ENCODE data around the gene MASP2. TPM values are rescaled to one million over a fixed set of nuclear protein-coding genes. Genes with fewer than 3 reads are reported as not detected.
"Not testable (repeated sequence)": the region's sequence is repeated elsewhere in the genome, so short reads cannot be mapped to it uniquely, and the experiment has no call there.

Gene MASP2
- total RNA-seq, 4 donors from 2014 or later = not detected

- intact Hi-C loops (cut with DNase I) = no loop called here
- H3K27me3 ChIP-seq = no peaks in the 10 kb centered on the region
- 80% methylated on average over 18 of the region's 19 CpGs for WGBS
- no peak overlapping the region for H3K27ac ChIP-seq (replicated peaks in 1 of 4)
- DNase-seq (ENCODE audit: extremely low spot score) = no peak
- H3K9me3 ChIP-seq = no peaks in the 10 kb centered on the region
- no peak for TF ChIP-seq POLR2AphosphoS5 (IDR thresholded peaks at IDR 0.05)
- TF ChIP-seq POLR2A (IDR thresholded peaks at IDR 0.05; ENCODE audit: low read depth) = no peak
- TF ChIP-seq CTCF (IDR thresholded peaks at IDR 0.05) = no peak
- TF ChIP-seq EP300 (IDR thresholded peaks at IDR 0.05) = no peak
- H3K36me3 ChIP-seq = no peaks in the 10 kb centered on the region
- H3K4me3 ChIP-seq = no peak overlapping the region
- H3K4me1 ChIP-seq = peaks cover under 1 to 4% (median 2%) of the 10 kb centered on the region in 4 donors
Measured at GRCh38 chr1:11042995-11043874, 3.8 kb downstream of the MASP2 start.

GRCh38 chr1:11042065-11042464 is 5.0 kb downstream of the MASP2 start:
- Histone ChIP-seq H3K9me3 (no peaks in the 10 kb centered on the region), H3K27ac (replicated peaks in 1 of 4) (no peak overlapping the region), H3K27me3 (no peaks in the 10 kb centered on the region), H3K36me3 (no peaks in the 10 kb centered on the region), H3K4me3 (no peak overlapping the region), H3K4me1 (peaks cover 6 to 12% (median 8%) of the 10 kb centered on the region in 4 donors)
- intact Hi-C loops (cut with DNase I) = no loop called here
- TF ChIP-seq EP300 (IDR thresholded peaks at IDR 0.05) (no peak), POLR2AphosphoS5 (IDR thresholded peaks at IDR 0.05) (no peak)
- 84% methylated on average over 3 of the region's 3 CpGs for WGBS
- no peak for DNase-seq (ENCODE audit: extremely low spot score)

- Histone ChIP-seq H3K27ac (replicated peaks in 1 of 4) (no peak overlapping the region), H3K36me3 (no peaks in the 10 kb centered on the region), H3K4me3 (no peak overlapping the region), H3K9me3 (no peaks in the 10 kb centered on the region), H3K4me1 (peaks cover 6 to 12% (median 8%) of the 10 kb centered on the region in 4 donors), H3K27me3 (no peaks in the 10 kb centered on the region)
- TF ChIP-seq CTCF (IDR thresholded peaks at IDR 0.05) (no peak), POLR2A (IDR thresholded peaks at IDR 0.05; ENCODE audit: low read depth) (no peak), POLR2AphosphoS5 (IDR thresholded peaks at IDR 0.05) (no peak), EP300 (IDR thresholded peaks at IDR 0.05) (no peak)
- no peak for DNase-seq (ENCODE audit: extremely low spot score)
- intact Hi-C loops (cut with DNase I) = no loop called here
Measured at GRCh38 chr1:11041048-11041447, 6.0 kb downstream of the MASP2 start.

GRCh38 chr1:11040105-11040429 is 7.0 kb downstream of the MASP2 start:
- H3K9me3 ChIP-seq; DNase-seq (ENCODE audit: extremely low spot score); intact Hi-C loops (cut with DNase I); H3K36me3 ChIP-seq; H3K4me3 ChIP-seq; H3K27me3 ChIP-seq; H3K27ac ChIP-seq (replicated peaks in 1 of 4): not testable (repeated sequence)
- H3K4me1 ChIP-seq = peaks cover 6 to 12% (median 8%) of the 10 kb centered on the region in 4 donors
- 90% methylated on average over 7 of the region's 7 CpGs for WGBS

- H3K9me3 ChIP-seq = no peaks in the 10 kb centered on the region
- DNase-seq (ENCODE audit: extremely low spot score) = no peak
- TF ChIP-seq POLR2AphosphoS5 (IDR thresholded peaks at IDR 0.05) = no peak
- no peak for TF ChIP-seq EP300 (IDR thresholded peaks at IDR 0.05)
- TF ChIP-seq CTCF (IDR thresholded peaks at IDR 0.05) = no peak
- TF ChIP-seq POLR2A (IDR thresholded peaks at IDR 0.05; ENCODE audit: low read depth) = no peak
- no peak overlapping the region for H3K27ac ChIP-seq (replicated peaks in 1 of 4)
- H3K27me3 ChIP-seq = no peaks in the 10 kb centered on the region
- H3K4me3 ChIP-seq = no peak overlapping the region
- 76% methylated on average over 2 of the region's 2 CpGs for WGBS
- H3K4me1 ChIP-seq = peaks cover 6 to 12% (median 8%) of the 10 kb centered on the region in 4 donors
- no peaks in the 10 kb centered on the region for H3K36me3 ChIP-seq
- intact Hi-C loops (cut with DNase I) = loop anchor here (2.0 kb wide), 1 partner anchor 607 kb away; no protein-coding TSS in a partner anchor
Measured at GRCh38 chr1:11039351-11040104, 7.5 kb downstream of the MASP2 start.
